AG09309 (cell line): ENCODE measurements around the gene SLC13A4.

Experiments used
- DNase-seq: peaks from one replicate; pipeline ENCODE4 v3.0.0-alpha.2; 2010; ENCODE audit warnings: low read depth
- H3K4me3 ChIP-seq: 2 replicates; pipeline ENCODE4 v1.5.1; 2011; ENCODE audit warnings: mild to moderate bottlenecking, low read depth, low read length, moderate library complexity; ENCODE audit not compliant: control insufficient read depth
- CTCF ChIP-seq: IDR thresholded peaks from 2 replicates; pipeline ENCODE4 v1.5.1; 2011; ENCODE audit warnings: mild to moderate bottlenecking, low read depth, low read length, inconsistent platforms; ENCODE audit not compliant: insufficient read depth, control insufficient read depth; ENCODE audit errors: missing control alignments

SLC13A4 gene

GRCh38 chr7:135710417-135711138 lies 17.4 kb downstream of the SLC13A4 start:
- no peak overlapping the region for H3K4me3 ChIP-seq
- peak; percentile 49 for TF ChIP-seq CTCF
- DNase-seq = no peak

DNA sequence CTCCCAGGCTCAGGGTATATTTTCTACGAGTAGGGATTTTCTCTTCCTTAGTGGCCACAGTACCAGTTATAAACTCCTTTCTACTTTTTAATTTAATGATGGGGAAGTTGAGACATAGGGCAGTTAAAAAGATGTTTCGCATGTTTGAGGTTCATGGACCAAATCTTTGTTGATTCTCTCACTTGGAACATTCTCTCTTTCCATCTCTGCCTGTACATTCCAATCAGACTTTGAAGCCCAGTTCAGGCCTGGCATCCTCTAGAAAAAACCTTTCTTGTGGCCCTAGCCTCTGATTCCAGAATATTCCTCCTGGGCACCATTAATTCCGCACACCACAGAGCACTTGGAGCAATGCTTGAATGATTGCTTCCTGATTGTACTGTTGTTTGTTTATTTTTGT lies 18.5 kb downstream of the SLC13A4 start:
- no peak for TF ChIP-seq CTCF

GRCh38 chr7:135708041-135708440 lies 19.9 kb downstream of the SLC13A4 start:
- H3K4me3 ChIP-seq = no peak overlapping the region
- DNase-seq = no peak
- TF ChIP-seq CTCF = no peak

More for the DNA sequence above, 18.5 kb downstream of the SLC13A4 start:
- no peak overlapping the region for H3K4me3 ChIP-seq
- DNase-seq = no peak

DNA sequence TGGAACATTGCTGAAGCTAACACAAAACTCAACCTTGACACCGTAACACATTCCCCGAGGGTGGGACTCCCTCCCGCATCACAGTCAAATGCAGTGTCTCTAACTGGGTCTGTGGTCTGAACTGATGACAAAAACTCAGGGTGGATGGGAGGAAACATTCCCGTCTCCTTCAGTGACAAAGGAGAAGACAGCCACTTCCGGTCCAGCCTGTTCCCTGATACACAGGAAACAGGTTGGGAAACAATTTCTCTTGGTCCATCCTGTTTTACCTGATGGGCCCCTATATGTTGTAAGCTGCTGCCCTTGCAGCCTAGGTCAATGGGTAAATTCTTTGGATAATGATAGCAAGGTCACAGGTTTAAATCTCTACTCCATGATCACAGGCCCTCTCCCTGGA lies 20.4 kb downstream of the SLC13A4 start:
- no peak for TF ChIP-seq CTCF
- no peak overlapping the region for H3K4me3 ChIP-seq
- DNase-seq = no peak

DNA sequence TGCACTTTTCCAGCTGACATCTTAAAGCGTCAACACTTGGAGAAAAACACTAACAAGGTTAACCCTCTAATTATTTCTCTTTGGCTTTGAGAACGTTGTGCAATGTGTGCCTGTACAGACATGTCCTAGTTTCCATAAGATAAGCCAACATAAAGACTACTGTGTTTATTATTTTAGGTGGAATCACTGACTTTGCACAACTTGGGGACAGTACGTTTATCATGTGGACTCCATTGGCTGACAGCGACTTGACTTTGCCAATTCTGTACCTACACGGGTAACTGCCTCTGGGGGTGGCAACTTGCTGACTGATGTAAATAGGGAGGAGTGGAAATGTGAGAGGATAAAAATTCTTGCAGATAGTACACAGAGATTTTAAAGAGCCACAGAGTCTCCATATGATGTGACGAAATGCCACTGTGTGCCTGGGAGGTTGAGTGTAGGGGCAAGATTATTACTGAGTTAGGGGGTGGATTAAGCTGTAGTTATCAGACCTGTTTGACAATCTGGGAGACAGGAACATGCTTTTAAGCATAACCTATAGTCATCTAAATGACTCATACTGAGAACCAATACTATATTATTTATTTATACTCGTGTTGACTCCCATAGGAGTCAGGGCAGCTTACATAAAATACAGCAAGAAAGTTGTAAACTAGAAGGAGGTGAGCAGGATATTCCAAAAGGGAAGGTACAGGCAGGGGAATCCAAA lies 21.0 kb downstream of the SLC13A4 start:
- TF ChIP-seq CTCF = no peak
- DNase-seq = no peak
- no peak overlapping the region for H3K4me3 ChIP-seq

DNA sequence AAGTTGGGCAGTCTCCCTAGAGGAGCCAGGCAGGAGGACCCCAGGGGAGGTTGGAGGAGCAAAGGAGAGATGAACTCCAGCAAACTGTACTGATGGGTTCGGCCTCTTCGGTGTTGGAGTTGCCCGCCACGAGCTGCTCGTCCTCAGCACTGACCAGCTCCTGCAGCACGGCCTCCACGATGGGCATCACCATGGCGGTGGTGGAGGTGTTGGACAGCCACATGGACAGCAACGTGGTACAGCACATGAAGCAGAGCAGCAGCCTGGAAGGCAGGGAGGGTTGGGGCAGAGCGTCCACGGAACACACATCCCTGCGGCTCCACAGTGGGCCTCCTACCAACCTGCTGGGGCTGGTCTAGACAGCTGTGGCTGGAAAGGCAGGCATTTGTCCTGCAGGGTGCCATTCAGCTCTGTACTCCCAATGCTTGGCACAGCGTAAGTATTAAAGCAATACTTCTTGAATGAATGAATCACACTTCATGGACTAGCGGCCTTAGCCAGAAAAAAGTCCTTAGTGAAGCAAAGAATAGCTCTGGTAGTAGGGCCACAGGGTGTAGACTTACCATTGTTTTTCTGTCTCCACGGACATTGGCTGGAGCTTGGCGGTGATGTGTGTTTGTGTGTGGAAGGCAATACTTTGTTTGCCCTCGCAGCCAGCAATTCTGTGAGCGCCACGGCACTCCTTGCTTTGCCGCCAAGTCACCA lies 21.8 kb downstream of the SLC13A4 start:
- no peak for TF ChIP-seq CTCF
- no peak for DNase-seq
- H3K4me3 ChIP-seq = no peak overlapping the region
